T-helper 17 cell (primary cell): ENCODE results near the gene RNF13. TPM values are rescaled to one million over a fixed set of nuclear protein-coding genes. Genes with fewer than 3 reads are reported as not detected.

ENCODE experiments used
- ATAC-seq: fragments of 150-1000 bp; cut with Tn5 transposase; 2 replicates; pipeline ENCODE4 v1.10.0; 2021; ENCODE audit warnings: mild to moderate bottlenecking, moderate library complexity
- DNase-seq, 3 donors: peaks; one replicate each; pipeline versions ENCODE4 v3.0.0 to v3.0.0-alpha.2; 2020 to 2021
- H3K9me3 ChIP-seq: one replicate; pipeline ENCODE4 v1.7.0; 2013; ENCODE audit warnings: low read length, mild to moderate bottlenecking; ENCODE audit not compliant: control insufficient read depth, poor library complexity, severe bottlenecking
- H3K27ac Mint-ChIP-seq: one replicate; pipeline ENCODE4 v1.8.0; 2022; ENCODE audit warnings: mild to moderate bottlenecking, moderate library complexity, mixed read lengths
- H3K27me3 Mint-ChIP-seq: one replicate; pipeline ENCODE4 v1.8.0; 2022; ENCODE audit warnings: mixed read lengths
- H3K36me3 Mint-ChIP-seq: one replicate; pipeline ENCODE4 v1.8.0; 2022; ENCODE audit warnings: low read depth, mixed read lengths
- H3K4me1 Mint-ChIP-seq: one replicate; pipeline ENCODE4 v1.8.0; 2022; ENCODE audit warnings: mild to moderate bottlenecking, mixed read lengths
- H3K4me3 Mint-ChIP-seq: one replicate; pipeline ENCODE4 v1.8.0; 2022; ENCODE audit warnings: mild to moderate bottlenecking, moderate library complexity, mixed read lengths
- total RNA-seq, 4 donors: library from RNA in 2 of 4; stranded (reverse) in 2 of 4; gene quantifications; one replicate each; pipeline ENCODE4 v1.2.3 and lab custom pipeline; 2022 to 2026

Gene RNF13
- total RNA-seq, 2 donors from 2014 or later: 50.8 to 55.4 TPM

DNA sequence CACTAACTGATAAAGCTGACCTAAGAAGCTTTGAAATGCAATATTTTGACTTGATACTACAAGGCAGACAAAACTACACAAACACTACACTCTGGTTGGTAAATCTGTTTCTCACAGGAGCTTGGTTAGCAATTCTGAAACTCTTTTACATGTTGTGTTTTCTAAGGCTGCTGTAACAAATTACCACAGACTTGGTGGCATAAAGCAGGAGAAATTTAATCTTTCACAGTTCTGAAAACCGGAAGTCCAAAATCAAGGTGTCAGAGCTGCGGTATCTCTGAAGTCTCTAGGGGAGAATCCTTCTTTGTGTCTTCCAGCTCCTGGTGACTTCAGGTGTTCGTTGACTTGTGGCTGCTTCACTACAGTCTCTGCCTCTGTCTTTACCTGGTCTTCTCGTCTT lies 170.6 kb downstream of the RNF13 start:
- DNase-seq (no peak), ATAC-seq (no peak)
- Mint-ChIP-seq H3K36me3 (no peaks in the 10 kb centered on the region), H3K4me3 (no peak overlapping the region), H3K4me1 (peaks cover 2% of the 10 kb centered on the region), H3K27ac (no peak overlapping the region), H3K27me3 (peaks cover 45% of the 10 kb centered on the region)
- no peaks in the 10 kb centered on the region for H3K9me3 ChIP-seq

DNA sequence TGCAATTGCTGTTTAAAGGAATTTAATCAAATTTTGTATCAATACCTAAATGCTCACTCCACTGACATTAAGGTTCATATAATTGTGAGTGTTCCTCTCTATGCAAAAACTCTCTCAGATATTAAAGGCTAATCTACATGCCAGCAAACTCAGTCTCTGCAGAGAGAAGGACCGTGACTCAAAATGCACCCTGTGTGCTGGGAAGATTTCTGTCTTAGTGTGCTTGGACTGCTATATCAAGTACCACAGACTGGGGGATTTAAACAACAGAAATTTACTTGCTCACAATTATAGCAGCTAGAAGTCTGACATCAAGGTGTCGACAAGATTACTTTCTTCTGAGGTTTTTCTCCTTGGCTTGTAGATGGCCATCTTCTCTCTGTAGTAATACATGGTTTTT lies 176.3 kb downstream of the RNF13 start:
- no peak for ATAC-seq
- no peaks in the 10 kb centered on the region for H3K36me3 Mint-ChIP-seq

GRCh38 chr3:149990423-149990948 lies 177.5 kb downstream of the RNF13 start:
- no peak overlapping the region for H3K4me3 Mint-ChIP-seq
- no peaks in the 10 kb centered on the region for H3K4me1 Mint-ChIP-seq
- no peak overlapping the region for H3K27ac Mint-ChIP-seq
- peaks cover 2% of the 10 kb centered on the region for H3K9me3 ChIP-seq
- DNase-seq (no peak), ATAC-seq (no peak)
- no peaks in the 10 kb centered on the region for H3K36me3 Mint-ChIP-seq
- peaks cover 28% of the 10 kb centered on the region for H3K27me3 Mint-ChIP-seq

More for the DNA sequence above, 176.3 kb downstream of the RNF13 start:
- H3K4me1 Mint-ChIP-seq: no peaks in the 10 kb centered on the region
- H3K4me3 Mint-ChIP-seq: no peak overlapping the region
- no peak overlapping the region for H3K27ac Mint-ChIP-seq
- H3K27me3 Mint-ChIP-seq: peaks cover 34% of the 10 kb centered on the region
- no peaks in the 10 kb centered on the region for H3K9me3 ChIP-seq
- no peak for DNase-seq

GRCh38 chr3:149992416-149993058 lies 179.5 kb downstream of the RNF13 start:
- H3K36me3 Mint-ChIP-seq: no peaks in the 10 kb centered on the region
- H3K27me3 Mint-ChIP-seq: peaks cover 18% of the 10 kb centered on the region
- no peak overlapping the region for H3K4me3 Mint-ChIP-seq
- ATAC-seq (no peak), DNase-seq (no peak)
- H3K27ac Mint-ChIP-seq: no peak overlapping the region
- no peaks in the 10 kb centered on the region for H3K4me1 Mint-ChIP-seq
- peaks cover 2% of the 10 kb centered on the region for H3K9me3 ChIP-seq

DNA sequence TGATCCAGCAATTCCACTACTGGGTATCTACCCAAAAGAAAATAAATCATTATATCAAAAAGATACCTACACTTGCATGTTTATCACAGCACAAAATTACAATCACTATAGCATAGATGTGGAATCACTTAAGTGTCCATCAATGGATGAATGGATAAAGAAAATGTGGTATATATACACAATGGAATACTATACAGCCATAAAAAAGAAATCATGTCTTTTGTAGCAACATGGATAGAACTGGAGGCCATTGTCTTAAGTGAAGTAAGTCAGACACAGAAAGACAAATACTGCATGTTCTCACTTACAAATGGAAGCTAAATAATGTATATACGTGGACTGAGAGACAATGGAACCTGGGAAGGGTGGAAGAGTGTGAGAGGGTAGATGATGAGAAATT lies 185.9 kb downstream of the RNF13 start:
- no peaks in the 10 kb centered on the region for H3K36me3 Mint-ChIP-seq
- no peak overlapping the region for H3K27ac Mint-ChIP-seq
- H3K27me3 Mint-ChIP-seq: peaks cover 13% of the 10 kb centered on the region
- DNase-seq (no peak), ATAC-seq (no peak)
- peaks cover 2% of the 10 kb centered on the region for H3K9me3 ChIP-seq
- no peak overlapping the region for H3K4me3 Mint-ChIP-seq
- no peaks in the 10 kb centered on the region for H3K4me1 Mint-ChIP-seq

DNA sequence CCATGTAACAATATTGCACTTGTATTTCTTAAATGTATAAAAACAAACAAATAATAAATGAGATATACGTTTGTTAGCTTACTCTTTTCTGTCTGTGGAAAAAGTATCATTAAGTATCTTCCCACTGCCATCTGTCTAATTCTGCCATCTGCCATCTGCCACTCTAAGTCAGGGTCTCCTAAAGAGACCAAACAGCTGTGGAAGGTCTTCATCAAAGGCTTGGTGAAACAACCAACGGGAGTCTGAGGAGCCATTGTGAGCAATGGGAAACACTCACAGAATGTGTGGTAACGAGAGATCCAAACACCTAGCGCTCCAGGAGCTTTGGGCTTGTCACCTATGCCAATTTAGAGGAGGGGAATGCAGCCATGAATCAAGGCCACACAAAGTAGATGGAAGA lies 186.4 kb downstream of the RNF13 start:
- Mint-ChIP-seq H3K4me1 (no peaks in the 10 kb centered on the region), H3K27ac (no peak overlapping the region), H3K4me3 (no peak overlapping the region), H3K27me3 (peaks cover 13% of the 10 kb centered on the region), H3K36me3 (no peaks in the 10 kb centered on the region)
- H3K9me3 ChIP-seq: peaks cover 2% of the 10 kb centered on the region
- ATAC-seq: no peak
- no peak for DNase-seq

DNA sequence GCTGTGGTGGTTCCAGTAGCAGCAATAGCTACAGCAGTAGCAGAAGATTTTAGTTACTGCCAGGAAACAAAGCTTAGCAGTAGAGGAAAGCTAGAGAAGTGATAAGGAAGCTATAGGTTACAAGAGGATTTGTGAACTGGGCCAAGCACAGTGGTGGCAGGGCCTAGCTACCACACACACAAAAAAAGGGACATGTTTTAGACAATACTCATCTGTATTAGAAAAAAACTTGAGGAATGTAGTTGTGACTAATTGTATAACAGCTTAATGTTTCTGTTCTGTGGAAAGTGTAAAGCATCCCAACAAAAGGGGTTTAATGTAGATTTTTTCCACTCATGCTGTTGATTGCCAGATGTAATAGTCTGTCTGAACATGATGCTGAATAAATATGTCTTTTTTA lies 187.6 kb downstream of the RNF13 start:
- Mint-ChIP-seq H3K27me3 (peaks cover 15% of the 10 kb centered on the region), H3K27ac (no peak overlapping the region), H3K4me3 (no peak overlapping the region), H3K4me1 (no peaks in the 10 kb centered on the region), H3K36me3 (no peaks in the 10 kb centered on the region)
- no peak for ATAC-seq
- no peaks in the 10 kb centered on the region for H3K9me3 ChIP-seq
- DNase-seq: no peak

- no peaks in the 10 kb centered on the region for H3K4me1 Mint-ChIP-seq
- peaks cover 39% of the 10 kb centered on the region for H3K27me3 Mint-ChIP-seq
- ATAC-seq: no peak
- H3K27ac Mint-ChIP-seq: no peak overlapping the region
- H3K4me3 Mint-ChIP-seq: no peak overlapping the region
- DNase-seq: no peak
- no peaks in the 10 kb centered on the region for H3K36me3 Mint-ChIP-seq
- H3K9me3 ChIP-seq: no peaks in the 10 kb centered on the region
These were observed 192.5 kb downstream of the RNF13 start for GRCh38 chr3:150005243-150006112.

DNA sequence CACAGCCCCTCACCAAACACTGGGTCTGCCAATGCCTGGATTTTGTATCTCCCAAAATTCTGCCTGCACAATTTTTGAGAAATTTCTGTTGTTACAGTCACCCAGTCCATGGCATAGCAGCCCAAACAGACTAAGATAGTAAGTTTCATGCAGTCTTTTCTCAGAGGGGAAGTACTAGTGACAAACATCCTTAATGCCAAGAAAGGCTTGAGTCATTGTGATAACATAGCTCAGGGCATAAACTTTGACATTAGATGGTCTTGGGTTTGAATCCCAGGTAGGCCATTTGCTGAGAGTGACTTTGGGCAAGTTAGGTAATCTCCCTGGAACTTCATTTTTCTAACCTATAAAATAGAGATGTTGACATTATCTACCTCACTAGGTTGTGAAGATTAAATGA lies 193.8 kb downstream of the RNF13 start:
- Mint-ChIP-seq H3K4me1 (no peaks in the 10 kb centered on the region), H3K36me3 (no peaks in the 10 kb centered on the region), H3K27me3 (peaks cover 30% of the 10 kb centered on the region), H3K4me3 (no peak overlapping the region), H3K27ac (no peak overlapping the region)
- H3K9me3 ChIP-seq: no peaks in the 10 kb centered on the region
- DNase-seq (no peak), ATAC-seq (no peak)

Other genes starting within 250 kb of the RNF13 start
- gene WWTR1, start 155.2 kb upstream of the RNF13 start, total RNA-seq: 1 to 10 TPM in 1 of 2 donors, under 1 TPM in 1; 0.77 to 1.2 TPM
- 10 to 100 TPM; 24.6 to 36.5 TPM for gene COMMD2, start 60.7 kb upstream of the RNF13 start, total RNA-seq
- not detected for gene ANKUB1, start 20.7 kb upstream of the RNF13 start, total RNA-seq
- gene PFN2, start 157.7 kb downstream of the RNF13 start, total RNA-seq: 1 to 10 TPM; 5.1 to 9.5 TPM